Measurements from ENCODE around the gene CRYBA2. TPM values are rescaled to one million over a fixed set of nuclear protein-coding genes. Genes with fewer than 3 reads are reported as not detected.
A peak's percentile ranks its signal among the peaks of the same experiment; 100 is the strongest.

Gene CRYBA2
- total RNA-seq, 2 donors from 2014 or later = 2.6 to 3.5 TPM

DNA sequence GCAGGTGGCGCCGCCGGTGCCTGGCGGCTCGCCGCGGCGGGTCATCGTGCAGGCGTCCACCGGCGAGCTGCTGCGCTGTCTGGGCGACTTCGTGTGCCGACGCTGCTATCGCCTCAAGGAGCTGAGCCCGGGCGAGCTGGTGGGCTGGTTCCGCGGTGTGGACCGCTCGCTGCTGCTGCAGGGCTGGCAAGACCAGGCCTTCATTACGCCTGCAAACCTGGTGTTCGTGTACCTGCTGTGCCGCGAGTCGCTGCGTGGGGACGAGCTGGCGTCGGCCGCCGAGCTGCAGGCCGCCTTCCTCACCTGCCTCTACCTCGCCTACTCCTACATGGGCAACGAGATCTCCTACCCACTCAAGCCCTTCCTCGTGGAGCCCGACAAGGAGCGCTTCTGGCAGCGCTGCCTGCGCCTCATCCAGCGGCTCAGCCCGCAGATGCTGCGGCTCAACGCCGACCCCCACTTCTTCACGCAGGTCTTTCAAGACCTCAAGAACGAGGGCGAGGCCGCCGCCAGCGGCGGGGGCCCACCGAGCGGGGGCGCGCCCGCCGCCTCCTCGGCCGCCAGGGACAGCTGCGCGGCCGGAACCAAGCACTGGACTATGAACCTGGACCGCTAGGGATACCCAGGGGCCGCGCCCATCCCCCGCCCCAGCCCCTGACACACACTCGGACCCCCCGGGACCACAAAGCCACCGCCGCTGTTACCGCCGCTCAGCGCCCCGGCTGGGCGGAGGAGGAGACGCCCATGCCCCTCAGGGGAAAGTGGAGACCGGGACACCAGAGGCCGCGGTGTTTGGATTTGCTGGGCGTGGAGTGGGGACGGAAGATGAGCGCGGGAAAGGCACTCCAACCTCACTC is 32.7 kb downstream of the CRYBA2 start:
- Mint-ChIP-seq H3K36me3 (ENCODE audit: low read depth) (no peaks in the 10 kb centered on the region), H3K4me3 (peak overlapping the region; percentile 72), H3K27ac (no peak overlapping the region), H3K9me3 (no peaks in the 10 kb centered on the region), H3K27me3 (ENCODE audit: insufficient read depth) (peaks cover 73% of the 10 kb centered on the region), H3K4me1 (peaks cover 16% of the 10 kb centered on the region)
- no peaks in the 10 kb centered on the region for H3K4me1 ChIP-seq (ENCODE audit: control insufficient read depth, insufficient read depth, low read length)
- 2 to 4% methylated on average over 52 to 87 of the region's 87 CpGs for WGBS, 2 experiments (ENCODE audit: insufficient coverage in 1 of 2, insufficient read length in 1 of 2)
- H3K4me3 ChIP-seq (ENCODE audit: low read length) = no peak overlapping the region
- DNase-seq = peak; percentile 69
- TF ChIP-seq, protein P1, sequence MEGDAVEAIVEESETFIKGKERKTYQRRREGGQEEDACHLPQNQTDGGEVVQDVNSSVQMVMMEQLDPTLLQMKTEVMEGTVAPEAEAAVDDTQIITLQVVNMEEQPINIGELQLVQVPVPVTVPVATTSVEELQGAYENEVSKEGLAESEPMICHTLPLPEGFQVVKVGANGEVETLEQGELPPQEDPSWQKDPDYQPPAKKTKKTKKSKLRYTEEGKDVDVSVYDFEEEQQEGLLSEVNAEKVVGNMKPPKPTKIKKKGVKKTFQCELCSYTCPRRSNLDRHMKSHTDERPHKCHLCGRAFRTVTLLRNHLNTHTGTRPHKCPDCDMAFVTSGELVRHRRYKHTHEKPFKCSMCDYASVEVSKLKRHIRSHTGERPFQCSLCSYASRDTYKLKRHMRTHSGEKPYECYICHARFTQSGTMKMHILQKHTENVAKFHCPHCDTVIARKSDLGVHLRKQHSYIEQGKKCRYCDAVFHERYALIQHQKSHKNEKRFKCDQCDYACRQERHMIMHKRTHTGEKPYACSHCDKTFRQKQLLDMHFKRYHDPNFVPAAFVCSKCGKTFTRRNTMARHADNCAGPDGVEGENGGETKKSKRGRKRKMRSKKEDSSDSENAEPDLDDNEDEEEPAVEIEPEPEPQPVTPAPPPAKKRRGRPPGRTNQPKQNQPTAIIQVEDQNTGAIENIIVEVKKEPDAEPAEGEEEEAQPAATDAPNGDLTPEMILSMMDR (conservative IDR thresholded peaks at IDR 0.05) = no peak
- no peak overlapping the region for H3K9ac ChIP-seq (ENCODE audit: extremely low read depth, low read length, poor library complexity, severe bottlenecking)
- H3K27ac ChIP-seq (ENCODE audit: low read depth, low read length) = no peak overlapping the region
- no peaks in the 10 kb centered on the region for H3K36me3 ChIP-seq (ENCODE audit: control insufficient read depth, insufficient read depth, low read length)
- H3K9me3 ChIP-seq (ENCODE audit: control insufficient read depth, low read length) = no peaks in the 10 kb centered on the region
- H3K27me3 ChIP-seq (ENCODE audit: control insufficient read depth, insufficient read depth, low read length, poor library complexity, severe bottlenecking) = peaks cover 65% of the 10 kb centered on the region

DNA sequence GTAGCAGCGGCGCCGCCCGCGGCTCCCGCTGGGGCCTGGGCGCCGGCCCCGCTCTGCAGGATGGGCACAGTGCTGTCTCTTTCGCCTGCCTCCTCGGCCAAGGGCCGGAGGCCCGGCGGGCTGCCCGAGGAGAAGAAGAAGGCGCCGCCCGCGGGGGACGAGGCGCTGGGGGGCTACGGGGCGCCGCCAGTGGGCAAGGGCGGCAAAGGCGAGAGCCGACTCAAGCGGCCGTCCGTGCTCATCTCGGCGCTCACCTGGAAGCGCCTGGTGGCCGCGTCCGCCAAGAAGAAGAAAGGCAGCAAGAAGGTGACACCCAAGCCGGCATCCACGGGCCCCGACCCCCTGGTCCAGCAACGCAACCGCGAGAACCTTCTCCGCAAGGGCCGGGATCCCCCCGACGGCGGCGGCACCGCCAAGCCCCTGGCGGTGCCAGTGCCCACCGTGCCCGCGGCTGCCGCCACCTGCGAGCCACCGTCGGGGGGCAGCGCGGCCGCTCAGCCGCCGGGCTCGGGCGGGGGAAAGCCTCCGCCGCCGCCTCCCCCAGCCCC is 33.4 kb downstream of the CRYBA2 start:
- Mint-ChIP-seq H3K36me3 (ENCODE audit: low read depth) (no peaks in the 10 kb centered on the region), H3K27me3 (ENCODE audit: insufficient read depth) (peaks cover 78% of the 10 kb centered on the region), H3K4me3 (peak overlapping the region; percentile 72), H3K4me1 (peaks cover 16% of the 10 kb centered on the region), H3K9me3 (no peaks in the 10 kb centered on the region), H3K27ac (no peak overlapping the region)
- Histone ChIP-seq H3K9ac (ENCODE audit: extremely low read depth, low read length, poor library complexity, severe bottlenecking) (no peak overlapping the region), H3K4me3 (ENCODE audit: low read length) (peak overlapping the region; percentile 84), H3K27me3 (ENCODE audit: control insufficient read depth, insufficient read depth, low read length, poor library complexity, severe bottlenecking) (peaks cover 72% of the 10 kb centered on the region), H3K27ac (ENCODE audit: low read depth, low read length) (no peak overlapping the region), H3K9me3 (ENCODE audit: control insufficient read depth, low read length) (no peaks in the 10 kb centered on the region), H3K36me3 (ENCODE audit: control insufficient read depth, insufficient read depth, low read length) (no peaks in the 10 kb centered on the region), H3K4me1 (ENCODE audit: control insufficient read depth, insufficient read depth, low read length) (no peaks in the 10 kb centered on the region)
- DNase-seq = no peak
- TF ChIP-seq, protein P1 (conservative IDR thresholded peaks at IDR 0.05) = peak; percentile 20
- 1 to 2% methylated on average over 26 to 67 of the region's 67 CpGs for WGBS, 2 experiments (ENCODE audit: insufficient coverage in 1 of 2, insufficient read length in 1 of 2)

DNA sequence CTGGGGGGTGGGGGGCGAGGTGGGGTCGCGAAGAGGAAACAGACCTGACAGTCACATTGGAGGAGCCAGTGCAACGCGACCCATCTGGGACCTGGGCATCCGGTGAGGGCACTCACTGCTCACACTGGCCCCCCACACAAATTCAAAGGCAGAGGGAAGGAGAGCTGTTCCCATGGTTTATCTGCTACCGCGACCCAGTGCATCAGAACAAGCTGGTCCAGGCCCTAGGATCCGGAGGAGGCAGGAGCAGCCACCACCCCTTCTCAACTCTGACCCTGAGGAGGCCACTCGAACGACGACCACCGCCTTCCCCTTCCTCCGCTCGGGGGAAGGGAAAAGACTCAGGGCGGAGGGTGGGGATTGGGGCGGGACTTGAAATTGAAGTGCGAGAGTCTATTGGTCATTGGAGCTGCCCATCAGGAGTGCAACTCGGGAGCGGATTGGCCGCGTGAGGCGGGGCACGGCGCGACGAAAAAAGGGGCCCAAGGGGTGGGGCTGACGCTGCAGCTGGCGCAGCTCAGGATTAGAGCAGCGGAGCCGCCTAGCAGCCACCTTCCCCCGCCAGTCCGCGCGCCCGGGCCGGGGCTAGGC is 34.0 kb downstream of the CRYBA2 start, which contains the start of gene CDK5R2:
Gene CDK5R2 (plus strand): TSS at position 526 of the 591 bp plus-strand sequence. CDS start 155 bp downstream, outside the sequence.
- H3K27ac Mint-ChIP-seq = no peak within 1 kb of the TSS
- DNase-seq = peak; percentile 98
- peaks cover 84% of the 10 kb centered on the region for H3K27me3 Mint-ChIP-seq (ENCODE audit: insufficient read depth)
- H3K27ac ChIP-seq (ENCODE audit: low read depth, low read length) = no peak within 1 kb of the TSS
- H3K4me3 ChIP-seq (ENCODE audit: low read length) = peak within 1 kb of the TSS; percentile 84
- H3K4me1 ChIP-seq (ENCODE audit: control insufficient read depth, insufficient read depth, low read length) = no peaks in the 10 kb centered on the region
- no peaks in the 10 kb centered on the region for H3K36me3 ChIP-seq (ENCODE audit: control insufficient read depth, insufficient read depth, low read length)
- peaks cover 77% of the 10 kb centered on the region for H3K27me3 ChIP-seq (ENCODE audit: control insufficient read depth, insufficient read depth, low read length, poor library complexity, severe bottlenecking)
- 1 to 5% methylated on average over 11 to 37 of the region's 37 CpGs for WGBS, 2 experiments (ENCODE audit: insufficient coverage in 1 of 2, insufficient read length in 1 of 2)
- no peaks in the 10 kb centered on the region for H3K9me3 Mint-ChIP-seq
- H3K4me3 Mint-ChIP-seq = peak within 1 kb of the TSS; percentile 72
- no peaks in the 10 kb centered on the region for H3K36me3 Mint-ChIP-seq (ENCODE audit: low read depth)
- TF ChIP-seq, protein P1 (conservative IDR thresholded peaks at IDR 0.05) = no peak
- H3K4me1 Mint-ChIP-seq = peaks cover 15% of the 10 kb centered on the region
- H3K9ac ChIP-seq (ENCODE audit: extremely low read depth, low read length, poor library complexity, severe bottlenecking) = no peak within 1 kb of the TSS
- H3K9me3 ChIP-seq (ENCODE audit: control insufficient read depth, low read length) = no peaks in the 10 kb centered on the region

Data from endodermal cell (in vitro differentiated cells).